ENCODE results near the gene DTD1. TPM values are rescaled to one million over a fixed set of nuclear protein-coding genes. Genes with fewer than 3 reads are reported as not detected.
"Not testable (repeated sequence)": the region's sequence is repeated elsewhere in the genome, so short reads cannot be mapped to it uniquely, and the experiment has no call there.

DTD1 gene
- total RNA-seq, 1 donor = 19.0 TPM

DNA sequence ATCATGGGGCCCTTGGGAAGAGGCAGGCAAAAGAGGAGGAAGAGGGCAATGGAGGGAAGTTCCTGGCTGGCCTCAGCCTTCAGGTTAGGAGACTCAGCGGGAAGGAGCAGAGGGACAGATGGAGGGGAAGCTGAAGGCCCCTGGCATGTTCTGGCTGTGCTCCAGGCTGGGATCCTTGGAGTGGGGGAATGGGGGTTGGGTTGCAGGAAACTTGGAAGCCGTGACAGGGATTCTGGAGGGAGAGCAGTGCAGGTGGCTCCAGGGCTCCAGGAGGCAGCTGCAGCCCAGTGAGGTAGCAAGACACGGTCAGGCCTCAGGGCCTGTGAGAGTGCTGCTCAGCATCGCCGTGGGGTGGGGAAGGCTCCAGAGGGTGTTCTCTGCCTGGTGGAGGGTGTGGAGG is 161.1 kb downstream of the DTD1 start:
- Histone ChIP-seq H3K4me1 (ENCODE audit: insufficient read depth, low read length) (no peaks in the 10 kb centered on the region), H3K4me3 (ENCODE audit: low read length) (no peak overlapping the region), H3K27me3 (ENCODE audit: insufficient read depth, low read length) (no peaks in the 10 kb centered on the region), H3K9me3 (ENCODE audit: low read depth, low read length) (no peaks in the 10 kb centered on the region)

DNA sequence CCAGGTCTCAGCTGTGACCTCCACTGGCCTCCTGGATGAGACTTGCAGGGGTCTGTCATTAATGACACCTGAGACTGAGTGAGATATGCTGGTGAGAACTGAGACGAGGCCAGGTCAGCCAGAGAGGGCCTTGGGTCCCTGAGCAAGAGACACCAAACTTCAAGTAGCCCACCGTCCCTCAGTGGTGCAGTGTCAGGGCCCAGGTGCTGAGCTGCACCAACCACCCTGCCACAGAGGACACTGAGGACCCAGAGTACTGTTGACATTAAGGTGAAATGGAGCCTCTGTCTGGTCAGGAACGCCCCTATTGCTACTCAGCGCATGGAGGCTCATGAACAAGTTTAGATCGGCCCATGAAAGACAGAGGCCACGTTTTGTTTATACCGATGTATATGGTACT is 161.7 kb downstream of the DTD1 start:
- no peak overlapping the region for H3K4me3 ChIP-seq (ENCODE audit: low read length)
- H3K4me1 ChIP-seq (ENCODE audit: insufficient read depth, low read length) = no peaks in the 10 kb centered on the region
- H3K9me3 ChIP-seq (ENCODE audit: low read depth, low read length) = no peaks in the 10 kb centered on the region
- H3K27me3 ChIP-seq (ENCODE audit: insufficient read depth, low read length) = no peaks in the 10 kb centered on the region

GRCh38 chr20:18750735-18751134 is 162.9 kb downstream of the DTD1 start:
- no peaks in the 10 kb centered on the region for H3K4me1 ChIP-seq (ENCODE audit: insufficient read depth, low read length)
- no peak overlapping the region for H3K4me3 ChIP-seq (ENCODE audit: low read length)
- H3K9me3 ChIP-seq (ENCODE audit: low read depth, low read length) = no peaks in the 10 kb centered on the region
- no peaks in the 10 kb centered on the region for H3K27me3 ChIP-seq (ENCODE audit: insufficient read depth, low read length)

DNA sequence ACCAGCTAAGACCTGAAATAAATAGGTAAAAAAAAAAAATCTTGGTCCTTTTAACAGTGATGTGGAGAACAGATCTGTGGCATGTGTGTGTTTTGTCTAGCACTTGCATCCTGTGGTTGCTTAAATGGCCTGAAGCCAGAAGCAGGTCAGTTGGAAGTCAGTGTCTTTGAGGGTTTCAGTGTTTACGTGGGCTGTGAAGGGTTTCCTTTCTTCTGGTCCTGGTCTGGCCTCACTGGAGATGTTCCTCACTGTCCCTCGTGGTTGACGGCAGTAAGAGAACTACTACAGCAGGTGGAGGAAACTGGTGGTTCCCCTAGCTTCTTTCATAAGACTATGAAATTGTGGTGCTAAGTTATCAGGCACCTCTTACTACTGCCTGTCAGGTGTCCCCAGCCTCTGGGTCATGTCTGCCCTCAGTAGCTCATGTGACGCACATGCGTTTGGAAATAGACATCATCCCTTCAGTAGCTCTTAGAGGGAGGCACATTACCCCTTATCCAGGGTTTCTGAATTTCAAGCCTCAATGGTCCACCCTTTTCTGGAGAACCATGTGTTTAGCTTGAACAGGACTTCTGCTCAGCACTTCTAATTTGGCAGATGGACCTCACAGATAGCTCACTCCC is 166.3 kb downstream of the DTD1 start:
- H3K27me3 ChIP-seq (ENCODE audit: insufficient read depth, low read length) = no peaks in the 10 kb centered on the region
- H3K9me3 ChIP-seq (ENCODE audit: low read depth, low read length) = no peaks in the 10 kb centered on the region
- no peaks in the 10 kb centered on the region for H3K4me1 ChIP-seq (ENCODE audit: insufficient read depth, low read length)
- no peak overlapping the region for H3K4me3 ChIP-seq (ENCODE audit: low read length)

- no peaks in the 10 kb centered on the region for H3K9me3 ChIP-seq (ENCODE audit: low read depth, low read length)
Observed at GRCh38 chr20:18754653-18755045, 166.8 kb downstream of the DTD1 start.

GRCh38 chr20:18760852-18761251 is 173.0 kb downstream of the DTD1 start:
- H3K4me3 ChIP-seq (ENCODE audit: low read length); H3K4me1 ChIP-seq (ENCODE audit: insufficient read depth, low read length); H3K27me3 ChIP-seq (ENCODE audit: insufficient read depth, low read length); H3K9me3 ChIP-seq (ENCODE audit: low read depth, low read length): not testable (repeated sequence)

More at GRCh38 chr20:18754653-18755045, 166.8 kb downstream of the DTD1 start:
- Histone ChIP-seq H3K27me3 (ENCODE audit: insufficient read depth, low read length) (no peaks in the 10 kb centered on the region), H3K4me1 (ENCODE audit: insufficient read depth, low read length) (no peaks in the 10 kb centered on the region), H3K4me3 (ENCODE audit: low read length) (no peak overlapping the region)

DNA sequence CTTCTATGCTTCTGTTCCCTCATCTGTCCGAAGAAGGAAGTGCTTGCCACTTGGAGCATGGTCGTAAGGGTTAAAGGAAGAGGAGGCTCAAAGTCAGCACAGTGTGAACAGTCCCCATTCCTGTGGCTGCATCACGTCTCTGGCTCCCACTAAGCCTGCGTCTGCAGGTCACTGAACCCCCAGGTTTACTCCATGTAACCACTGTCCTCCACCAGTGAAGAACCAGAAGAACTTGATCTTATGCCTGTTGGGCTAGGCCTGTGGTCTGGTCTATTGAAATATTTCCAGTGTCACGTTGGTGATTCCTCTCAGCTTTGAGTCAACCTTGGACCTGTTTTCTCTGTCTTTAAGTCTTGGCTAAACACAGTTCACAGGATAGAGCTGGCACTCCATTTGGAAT is 179.8 kb downstream of the DTD1 start:
- Histone ChIP-seq H3K27me3 (ENCODE audit: insufficient read depth, low read length) (no peaks in the 10 kb centered on the region), H3K4me1 (ENCODE audit: insufficient read depth, low read length) (no peaks in the 10 kb centered on the region), H3K9me3 (ENCODE audit: low read depth, low read length) (no peaks in the 10 kb centered on the region), H3K4me3 (ENCODE audit: low read length) (no peak overlapping the region)

DNA sequence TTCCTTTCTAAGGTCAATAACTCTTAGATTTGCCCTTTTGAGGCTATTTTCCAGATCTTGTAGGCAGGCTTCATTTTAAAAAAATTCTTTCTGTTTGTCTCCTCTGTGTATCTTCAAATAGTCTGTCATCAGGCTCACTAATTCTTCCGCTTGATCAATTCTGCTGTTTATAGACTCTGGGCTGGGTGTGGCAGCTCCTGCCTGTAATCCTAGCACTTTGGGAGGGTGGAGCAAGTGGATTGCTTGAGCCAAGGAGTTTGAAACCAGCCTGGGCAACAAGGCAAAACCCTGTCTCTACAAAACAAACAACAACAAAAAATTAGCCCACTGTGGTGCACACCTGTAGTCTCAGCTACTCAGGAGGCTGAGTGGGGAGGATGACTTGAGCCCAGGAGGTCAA is 185.7 kb downstream of the DTD1 start:
- Histone ChIP-seq H3K4me1 (ENCODE audit: insufficient read depth, low read length) (no peaks in the 10 kb centered on the region), H3K9me3 (ENCODE audit: low read depth, low read length) (no peaks in the 10 kb centered on the region), H3K4me3 (ENCODE audit: low read length) (no peak overlapping the region), H3K27me3 (ENCODE audit: insufficient read depth, low read length) (no peaks in the 10 kb centered on the region)

GRCh38 chr20:18774207-18774606 is 186.4 kb downstream of the DTD1 start:
- no peak overlapping the region for H3K4me3 ChIP-seq (ENCODE audit: low read length)
- H3K9me3 ChIP-seq (ENCODE audit: low read depth, low read length) = no peaks in the 10 kb centered on the region
- H3K27me3 ChIP-seq (ENCODE audit: insufficient read depth, low read length) = no peaks in the 10 kb centered on the region
- H3K4me1 ChIP-seq (ENCODE audit: insufficient read depth, low read length) = no peaks in the 10 kb centered on the region

DNA sequence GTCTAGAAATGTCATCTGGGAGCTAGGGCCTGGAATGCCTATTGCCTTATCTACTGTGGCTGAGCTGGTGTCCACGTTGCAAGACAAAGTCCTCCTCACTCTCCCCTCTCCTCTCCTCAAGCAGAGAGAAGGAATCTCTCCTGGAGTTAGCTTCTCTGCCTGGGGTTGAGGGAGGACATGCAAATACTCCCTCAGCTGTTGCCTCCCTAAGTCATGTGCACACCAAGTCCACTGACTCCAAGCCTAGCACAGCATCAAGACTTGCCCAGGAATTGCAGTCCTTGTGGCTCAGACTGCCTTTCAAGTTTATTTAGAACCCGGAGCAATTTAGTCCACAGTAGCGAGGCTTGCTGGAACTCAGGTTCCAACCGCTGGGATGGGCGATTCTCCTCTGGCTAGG is 187.8 kb downstream of the DTD1 start:
- Histone ChIP-seq H3K27me3 (ENCODE audit: insufficient read depth, low read length) (no peaks in the 10 kb centered on the region), H3K4me1 (ENCODE audit: insufficient read depth, low read length) (no peaks in the 10 kb centered on the region), H3K4me3 (ENCODE audit: low read length) (no peak overlapping the region), H3K9me3 (ENCODE audit: low read depth, low read length) (no peaks in the 10 kb centered on the region)

DNA sequence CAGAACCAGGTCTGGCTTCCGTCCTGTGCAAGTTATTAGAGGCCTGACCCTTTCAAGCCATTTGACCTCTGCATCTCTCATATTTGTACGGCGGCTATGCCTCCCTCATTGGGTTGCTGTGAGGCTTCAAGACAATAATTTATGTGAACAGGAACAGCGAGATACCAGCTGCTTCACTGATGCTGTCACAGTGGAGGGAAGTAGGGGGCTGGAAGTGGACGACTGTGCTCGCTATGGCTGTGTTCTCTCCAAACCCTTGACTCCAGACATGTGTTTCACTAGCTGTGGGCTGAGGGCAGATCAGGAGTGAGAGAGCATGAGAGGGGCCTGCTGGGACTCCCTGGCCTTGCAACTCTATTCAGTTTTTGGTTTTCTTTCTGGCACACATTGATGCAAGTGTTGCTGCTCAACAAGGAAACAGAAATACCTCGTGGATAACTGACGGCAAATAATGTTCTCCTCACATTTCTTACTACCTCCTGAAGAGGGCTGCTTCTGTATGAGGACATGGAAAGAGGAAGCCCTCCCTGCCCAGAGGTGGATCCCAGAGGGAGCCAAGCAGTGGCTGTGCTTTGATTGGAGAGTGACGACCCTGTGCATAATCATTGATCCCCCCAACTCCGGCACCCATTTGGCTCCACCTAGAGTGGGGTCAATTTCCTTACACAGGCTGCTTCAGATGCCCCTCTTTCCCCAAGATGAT is 191.0 kb downstream of the DTD1 start:
- Histone ChIP-seq H3K9me3 (ENCODE audit: low read depth, low read length) (no peaks in the 10 kb centered on the region), H3K4me3 (ENCODE audit: low read length) (no peak overlapping the region), H3K4me1 (ENCODE audit: insufficient read depth, low read length) (no peaks in the 10 kb centered on the region), H3K27me3 (ENCODE audit: insufficient read depth, low read length) (no peaks in the 10 kb centered on the region)

GRCh38 chr20:18780385-18781130 is 192.7 kb downstream of the DTD1 start:
- Histone ChIP-seq H3K4me3 (ENCODE audit: low read length) (no peak overlapping the region), H3K27me3 (ENCODE audit: insufficient read depth, low read length) (no peaks in the 10 kb centered on the region), H3K4me1 (ENCODE audit: insufficient read depth, low read length) (no peaks in the 10 kb centered on the region), H3K9me3 (ENCODE audit: low read depth, low read length) (no peaks in the 10 kb centered on the region)

DNA sequence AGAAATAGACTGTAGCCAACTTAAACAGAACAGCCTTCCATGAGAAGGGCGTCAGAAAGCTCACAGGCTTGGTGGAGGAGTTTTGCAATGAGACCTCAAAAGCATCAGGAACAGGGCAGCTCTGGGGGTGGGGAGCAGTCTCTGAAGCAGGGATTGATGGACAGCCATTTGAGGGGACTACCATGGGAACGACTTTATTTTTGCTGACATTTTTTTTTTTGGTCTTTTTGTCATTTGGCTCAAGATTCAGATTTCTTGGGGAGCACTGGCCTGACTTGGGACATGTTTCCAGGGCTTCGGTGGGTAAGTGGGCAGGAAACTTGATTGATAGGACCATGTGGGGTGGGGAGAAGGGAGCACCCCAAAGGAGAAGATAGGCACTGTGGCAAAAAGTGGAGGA is 193.7 kb downstream of the DTD1 start:
- Histone ChIP-seq H3K4me3 (ENCODE audit: low read length) (no peak overlapping the region), H3K4me1 (ENCODE audit: insufficient read depth, low read length) (no peaks in the 10 kb centered on the region), H3K27me3 (ENCODE audit: insufficient read depth, low read length) (no peaks in the 10 kb centered on the region), H3K9me3 (ENCODE audit: low read depth, low read length) (no peaks in the 10 kb centered on the region)

DNA sequence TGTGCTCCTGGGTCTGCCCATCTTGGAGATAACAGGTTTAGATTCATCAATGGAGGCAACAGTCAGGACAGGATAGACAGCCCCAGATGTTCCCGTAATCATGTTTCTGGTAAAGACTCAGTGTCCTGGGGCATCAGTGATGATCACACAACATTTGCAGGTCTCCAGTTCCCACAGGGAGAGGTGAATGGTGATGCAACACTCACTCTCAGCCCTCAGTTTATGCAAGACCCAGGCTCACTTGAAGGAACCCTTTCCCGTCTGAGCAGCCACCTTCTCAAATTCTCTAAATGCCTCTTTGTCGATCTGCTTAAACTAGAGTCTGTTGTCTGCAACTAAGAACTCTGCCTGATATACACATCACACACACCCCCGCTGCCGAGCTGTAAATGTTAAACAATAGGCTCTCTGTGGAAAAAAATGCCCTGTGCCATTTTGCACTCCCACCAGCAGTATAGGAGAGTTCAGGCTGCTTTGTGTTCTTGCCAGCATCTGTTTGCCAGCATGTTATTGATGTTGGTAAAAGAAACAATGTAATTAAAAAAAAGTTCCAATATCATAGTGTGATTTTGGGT is 195.6 kb downstream of the DTD1 start:
- Histone ChIP-seq H3K9me3 (ENCODE audit: low read depth, low read length) (no peaks in the 10 kb centered on the region), H3K4me3 (ENCODE audit: low read length) (no peak overlapping the region), H3K27me3 (ENCODE audit: insufficient read depth, low read length) (peaks cover 4% of the 10 kb centered on the region), H3K4me1 (ENCODE audit: insufficient read depth, low read length) (no peaks in the 10 kb centered on the region)

DNA sequence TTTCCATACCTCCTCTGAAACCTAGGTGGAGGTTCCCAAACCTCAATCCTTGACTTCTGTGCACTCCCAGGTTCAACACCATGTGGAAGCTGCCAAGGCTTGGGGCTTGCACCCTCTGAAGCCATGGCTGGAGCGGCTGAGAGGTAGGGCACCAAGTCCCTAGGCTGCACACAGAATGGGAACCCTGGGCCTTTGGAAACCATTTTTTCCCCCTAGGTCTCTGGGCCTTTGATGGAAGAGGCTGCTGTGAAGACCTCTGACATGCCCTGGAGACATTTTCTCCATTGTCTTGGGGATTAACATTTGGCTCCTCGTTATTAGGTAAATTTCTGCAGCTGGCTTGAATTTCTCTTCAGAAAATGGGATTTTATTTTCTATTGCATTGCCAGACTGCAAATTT is 199.2 kb downstream of the DTD1 start:
- not testable (repeated sequence) for H3K4me3 ChIP-seq (ENCODE audit: low read length); H3K4me1 ChIP-seq (ENCODE audit: insufficient read depth, low read length); H3K9me3 ChIP-seq (ENCODE audit: low read depth, low read length); H3K27me3 ChIP-seq (ENCODE audit: insufficient read depth, low read length)
